CD4-positive, alpha-beta T cell treated with Interleukin-17A for 4 hours (primary cell): ENCODE results near the gene TMPRSS9.
"Not testable (repeated sequence)": the region's sequence is repeated elsewhere in the genome, so short reads cannot be mapped to it uniquely, and the experiment has no call there.

Experiments used
- DNase-seq: peaks from one replicate; pipeline ENCODE4 v3.0.0-alpha.2; 2020; ENCODE audit warnings: mixed read lengths

Gene TMPRSS9

DNA sequence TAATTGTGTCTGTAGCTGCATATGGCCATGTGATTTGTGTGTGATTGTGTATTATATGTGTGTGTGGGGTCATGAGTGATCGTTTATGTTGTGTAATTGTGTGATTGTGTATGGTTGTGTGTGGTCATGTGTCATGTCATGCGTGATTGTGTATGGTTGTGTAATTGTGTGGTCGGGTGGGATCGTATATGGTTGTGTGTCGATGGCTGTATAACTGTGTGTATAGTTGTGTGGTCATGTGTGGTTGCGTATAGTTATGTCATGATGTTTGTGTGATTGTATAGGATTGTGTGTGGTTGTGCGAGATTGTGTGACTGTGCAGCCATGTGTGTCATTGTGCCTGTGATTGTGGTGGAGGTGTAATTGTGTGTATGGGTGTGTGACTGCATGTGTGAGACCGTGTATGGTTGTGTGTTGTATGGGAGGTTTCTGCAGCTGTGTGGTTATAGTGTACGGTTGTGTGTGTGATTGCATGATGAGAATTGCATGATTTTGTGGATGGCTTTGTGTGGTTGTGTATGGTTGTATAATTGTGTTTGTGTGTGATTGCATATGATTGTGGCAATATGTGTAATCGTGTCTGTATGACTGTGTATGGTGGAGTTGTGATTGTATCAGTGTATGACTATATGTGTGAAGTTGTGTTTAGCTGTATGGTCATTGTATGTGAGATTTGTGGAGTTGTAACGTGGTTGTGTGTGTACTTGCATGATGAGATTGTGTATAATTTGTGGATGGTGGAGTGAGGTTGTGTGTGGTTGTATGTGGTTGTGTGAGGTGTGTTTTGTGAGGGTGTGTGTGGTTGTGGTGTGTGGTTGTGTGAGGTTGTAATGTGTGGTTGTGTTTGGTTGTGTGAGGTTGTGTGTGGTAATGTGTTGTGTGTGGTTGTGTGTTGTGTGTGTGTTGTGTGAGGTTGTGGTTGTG, 2.2 kb downstream of the TMPRSS9 start:
- DNase-seq, result no peak

DNA sequence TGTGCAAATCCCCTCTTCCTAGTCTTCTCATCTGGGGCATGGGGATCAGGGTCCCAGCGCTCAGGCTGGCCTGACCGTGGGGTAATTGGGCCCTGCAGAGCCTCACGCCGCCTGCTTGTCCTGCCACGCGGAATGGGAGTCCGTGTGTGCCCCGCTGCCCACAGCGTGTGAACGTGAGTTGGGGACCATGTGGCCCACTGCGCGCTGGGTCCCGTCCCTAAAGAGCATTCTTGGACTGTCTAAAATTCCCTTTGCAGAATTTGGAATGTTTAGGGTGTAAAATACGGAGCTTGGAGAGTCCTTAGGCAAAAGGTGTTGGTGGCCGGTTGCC, 2.9 kb downstream of the TMPRSS9 start:
- DNase-seq, result no peak

DNA sequence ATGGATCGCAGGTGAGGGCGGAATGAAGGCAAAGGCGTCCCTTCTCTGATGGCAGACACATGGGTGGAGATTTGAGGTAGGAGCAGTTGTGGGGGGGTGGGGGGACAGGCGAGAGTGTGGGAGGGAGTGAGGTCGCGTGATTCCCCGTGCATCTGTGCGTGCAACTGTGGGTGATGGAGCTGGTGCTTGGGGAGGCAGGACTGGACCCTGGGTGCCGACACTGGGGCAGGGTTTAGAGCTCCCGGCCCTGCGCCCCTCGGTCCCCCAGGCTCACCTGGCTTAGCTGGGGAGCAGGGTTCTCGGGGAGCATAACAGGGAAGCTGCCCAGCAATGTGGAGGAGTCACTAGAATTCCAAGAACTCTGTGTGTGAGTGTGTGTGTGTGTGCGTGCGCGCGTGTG, 3.4 kb downstream of the TMPRSS9 start:
- DNase-seq, result no peak

DNA sequence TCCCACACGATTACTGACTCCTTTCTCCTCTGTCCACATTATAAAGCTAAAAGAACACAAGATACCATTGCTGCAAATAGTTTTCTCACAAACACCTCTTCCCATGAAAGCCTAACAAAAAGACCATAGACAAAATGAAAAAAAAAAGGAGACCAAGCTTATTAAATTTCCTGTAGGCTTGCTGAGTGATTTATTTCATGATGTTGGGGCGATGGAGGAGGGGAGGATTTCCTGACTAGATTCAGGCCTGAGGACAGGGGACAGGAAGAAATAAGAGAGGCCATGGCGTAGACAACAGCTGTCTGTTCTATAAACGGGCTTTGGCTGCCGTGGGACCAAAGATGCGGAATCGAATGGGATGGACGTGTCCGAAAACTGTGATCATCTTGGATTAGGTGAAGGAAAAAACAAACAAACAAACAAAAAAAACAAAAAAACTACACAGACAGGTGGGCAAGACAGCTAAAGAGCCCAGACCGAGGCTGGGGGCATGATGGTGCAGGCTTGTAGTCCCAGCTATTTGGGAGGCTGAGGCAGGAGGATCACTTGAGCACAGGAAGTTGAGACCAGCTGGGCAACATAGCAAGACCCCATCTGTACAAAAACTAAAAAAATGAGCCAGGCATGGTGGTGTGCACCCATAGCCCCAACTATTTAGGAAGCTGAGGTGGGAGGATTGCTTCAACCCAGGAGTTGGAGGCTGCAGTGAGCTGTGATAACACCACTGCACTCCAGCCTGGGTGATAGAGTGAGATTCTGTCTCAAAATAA, 5.3 kb downstream of the TMPRSS9 start:
- DNase-seq, result no peak

DNA sequence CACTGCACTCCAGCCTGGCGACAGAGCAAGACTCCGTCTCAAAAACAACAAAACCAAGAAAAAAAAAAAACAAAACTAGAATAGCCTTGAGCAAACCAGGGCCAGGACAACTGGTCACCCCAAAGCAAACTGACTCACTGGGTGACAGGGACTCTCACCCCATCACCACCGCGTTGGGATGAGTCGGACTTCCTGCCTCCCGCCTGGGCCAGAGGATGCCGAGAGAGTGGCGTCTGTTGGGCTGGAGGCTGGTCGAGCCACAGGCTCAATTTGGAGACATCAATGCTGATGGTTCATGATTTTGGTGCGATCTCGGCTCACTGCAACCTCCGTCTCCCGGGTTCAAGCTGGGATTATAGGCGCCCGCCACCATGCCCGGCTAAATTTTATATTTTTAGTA, 11.6 kb downstream of the TMPRSS9 start:
- no peak for DNase-seq

DNA sequence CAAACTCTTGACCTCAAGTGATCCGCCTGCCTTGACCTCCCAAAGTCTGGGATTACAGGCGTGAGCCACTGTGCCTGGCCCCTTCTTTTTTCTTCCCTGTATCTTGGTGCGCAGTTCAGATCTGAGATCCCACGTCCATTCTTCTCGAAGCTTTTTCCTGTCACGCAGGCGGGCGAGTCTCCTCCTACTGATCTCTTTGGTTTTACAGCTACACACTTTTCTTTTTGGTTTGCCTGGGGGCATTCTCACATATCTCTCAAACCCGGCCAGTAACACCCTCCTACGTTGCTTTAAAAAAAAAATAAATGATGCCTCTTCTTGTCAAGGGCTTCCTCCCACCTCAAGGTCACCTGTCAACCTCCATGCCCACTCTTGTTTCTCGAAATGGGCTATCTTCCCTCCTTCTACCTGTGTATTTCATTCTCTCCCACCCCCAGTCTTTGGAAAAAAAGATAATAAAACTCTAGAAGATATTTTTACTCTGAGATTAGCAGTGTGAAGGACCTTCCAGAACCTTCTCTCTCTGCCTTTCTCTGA, 12.1 kb downstream of the TMPRSS9 start:
- DNase-seq, result no peak

DNA sequence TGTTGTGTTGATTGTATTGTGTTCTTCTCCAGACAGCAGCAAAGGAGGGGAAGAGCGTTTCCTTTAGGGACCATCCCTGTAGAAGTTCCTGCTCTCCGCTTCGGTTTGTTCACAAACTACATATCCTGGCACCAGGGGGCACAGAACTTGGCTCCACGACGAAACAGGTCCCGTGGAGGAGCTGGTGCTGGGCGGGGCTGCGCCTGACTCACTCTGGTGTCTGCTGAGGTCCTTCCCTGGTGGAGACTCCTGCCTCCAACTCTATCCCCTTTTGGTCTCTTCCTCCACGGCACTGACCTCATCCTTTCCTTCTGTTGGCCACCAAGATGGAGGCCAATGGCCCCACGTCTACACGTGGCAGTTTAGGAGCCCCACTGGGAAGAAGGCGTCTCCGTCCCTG, 14.7 kb downstream of the TMPRSS9 start:
- no peak for DNase-seq

DNA sequence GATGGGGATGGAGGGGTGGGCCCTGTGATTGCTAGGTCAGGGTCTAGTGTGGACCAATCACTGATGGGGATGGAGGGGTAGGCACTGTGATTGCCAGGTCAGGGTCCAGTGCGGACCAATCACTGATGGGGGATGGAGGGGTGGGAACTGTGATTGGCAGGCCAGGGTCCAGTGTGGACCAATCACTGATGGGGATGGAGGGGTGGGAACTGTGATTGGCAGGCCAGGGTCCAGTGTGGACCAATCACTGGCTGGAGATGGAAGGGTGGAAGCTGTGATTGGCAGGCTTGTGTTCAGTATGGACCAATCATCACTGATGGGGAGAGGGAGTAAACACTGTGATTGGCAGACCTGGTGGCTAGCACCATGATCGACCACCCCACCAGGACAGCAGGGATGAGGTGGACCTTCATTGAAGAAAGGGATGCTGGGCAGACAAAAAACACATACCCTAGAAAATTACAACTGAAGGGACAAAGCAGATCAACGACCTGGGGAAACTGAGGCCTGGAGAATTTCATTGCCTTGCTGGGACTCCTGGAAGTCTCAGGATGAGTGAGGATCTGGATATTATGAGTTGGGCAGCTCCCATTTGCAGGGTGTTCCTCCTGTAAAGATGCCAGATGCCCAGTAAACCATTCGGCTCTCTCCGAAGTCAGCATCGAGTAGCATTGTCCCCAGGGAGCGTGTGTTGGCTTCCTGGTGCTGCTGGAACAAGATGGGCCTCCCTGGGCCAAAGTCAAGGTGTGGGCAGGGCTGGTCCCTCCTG, 15.5 kb downstream of the TMPRSS9 start:
- no peak for DNase-seq

DNA sequence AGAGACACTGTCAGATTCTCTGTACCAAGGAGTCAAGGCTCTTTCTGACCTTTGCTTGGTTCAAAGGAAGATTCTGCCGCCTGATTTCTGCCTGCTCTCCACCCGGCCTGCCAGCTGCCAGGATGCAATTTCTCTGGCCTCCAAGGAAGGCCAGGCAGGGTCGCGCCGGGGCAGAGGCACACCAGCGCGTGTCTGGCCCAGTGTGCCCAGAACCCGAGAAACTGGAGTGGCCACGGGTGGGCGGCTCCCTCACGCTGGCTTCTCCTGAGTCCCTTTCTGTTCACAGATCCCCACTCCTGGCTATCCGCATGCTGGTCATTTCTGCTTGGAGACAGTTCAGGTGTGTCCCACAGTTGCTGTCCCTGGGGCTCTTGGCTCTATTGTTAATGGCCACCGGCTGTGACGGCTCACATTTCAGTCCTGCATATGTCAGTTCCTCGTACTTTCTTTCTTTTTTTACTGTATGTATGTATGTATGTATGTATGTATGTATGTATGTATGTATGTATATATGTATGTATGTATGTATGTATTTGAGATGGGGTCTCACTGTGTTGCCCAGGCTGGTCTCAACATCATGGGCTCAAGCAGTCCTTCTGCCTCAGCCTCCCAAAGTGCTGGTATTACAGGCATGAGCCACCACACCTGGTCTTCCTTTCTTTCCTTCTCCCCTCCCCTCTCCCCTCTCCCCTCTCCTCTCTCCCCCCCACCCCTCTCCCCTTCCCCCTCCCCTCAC, 16.9 kb downstream of the TMPRSS9 start:
- no peak for DNase-seq

DNA sequence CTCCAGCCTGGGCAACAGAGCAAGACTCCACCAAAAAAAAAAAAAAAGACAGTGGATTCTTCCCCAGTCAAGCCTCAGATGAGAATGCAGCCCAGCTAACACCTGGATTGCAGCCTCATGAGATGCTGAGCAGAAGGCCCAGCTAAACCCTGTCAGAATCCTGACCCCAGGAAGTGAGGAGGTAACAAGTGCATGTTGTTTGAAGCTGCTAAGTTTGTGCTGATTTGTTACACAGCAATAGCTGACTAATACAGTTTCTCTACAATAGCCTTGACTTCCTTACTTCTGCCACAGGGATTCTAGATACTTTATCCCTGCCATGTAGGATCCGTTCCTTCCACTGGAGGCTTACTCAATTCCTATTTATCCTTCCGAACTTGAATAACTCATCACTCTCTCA, 20.5 kb downstream of the TMPRSS9 start:
- DNase-seq, result no peak

DNA sequence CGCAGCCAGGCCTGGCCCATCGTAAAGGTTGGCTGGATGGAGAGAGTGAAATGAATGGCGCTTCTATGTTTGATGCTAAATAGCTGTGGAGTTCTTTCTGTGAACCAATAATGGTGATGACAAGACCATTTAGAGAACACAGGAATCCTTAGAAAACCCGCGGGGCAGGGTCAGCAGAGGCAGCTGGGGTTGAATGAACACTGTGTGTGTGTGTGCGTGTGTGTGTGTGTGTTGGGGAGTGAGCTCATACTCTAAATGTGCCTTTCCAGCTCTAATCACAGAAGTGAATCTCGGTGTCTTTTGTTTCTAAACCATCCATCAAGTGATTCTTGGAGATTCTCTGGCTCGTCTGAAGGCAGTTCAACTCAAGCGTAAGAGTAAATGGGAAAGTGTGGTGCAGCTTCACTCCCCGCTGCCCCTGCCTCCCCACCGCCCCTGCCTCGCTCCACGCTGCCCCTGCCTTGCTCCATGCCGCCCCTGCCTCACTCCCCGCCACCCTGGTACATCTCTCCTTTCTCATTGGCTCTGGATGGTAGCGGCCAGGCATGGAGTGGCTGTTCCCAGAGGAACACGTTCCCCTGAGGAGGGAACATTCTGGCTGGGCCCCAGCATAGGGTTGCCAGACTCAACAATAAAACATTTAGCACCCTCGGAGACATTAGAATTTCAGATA, 21.2 kb downstream of the TMPRSS9 start:
- DNase-seq, result no peak

DNA sequence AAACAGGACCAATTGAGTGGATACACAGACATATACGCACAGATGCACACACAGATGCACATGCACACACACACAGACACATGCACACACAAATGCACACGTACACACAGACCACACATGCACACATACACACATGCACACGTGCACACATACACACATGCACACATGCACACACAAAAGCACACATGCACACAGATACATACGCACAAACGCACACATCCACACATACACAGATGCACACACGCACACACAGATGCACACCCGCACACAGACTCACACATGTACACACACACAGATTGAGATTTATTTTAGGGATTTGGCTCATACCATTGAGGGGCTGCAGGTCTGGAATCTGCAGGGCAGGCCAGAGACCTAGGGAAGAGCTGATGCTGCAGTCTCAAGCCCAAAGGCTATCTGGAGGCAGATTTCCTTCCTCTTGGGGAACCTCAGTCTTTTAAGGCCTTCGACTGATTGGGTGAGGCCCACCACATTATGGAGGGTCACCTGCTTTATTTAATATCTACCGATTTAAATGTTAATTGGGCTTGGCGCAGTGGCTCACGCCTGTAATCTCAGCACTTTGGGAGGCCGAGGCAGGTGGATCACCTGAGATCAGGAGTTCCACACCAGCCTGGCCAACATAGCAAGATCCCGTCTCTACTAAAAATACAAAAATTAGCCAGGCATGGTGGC, 22.6 kb downstream of the TMPRSS9 start:
- no peak for DNase-seq

DNA sequence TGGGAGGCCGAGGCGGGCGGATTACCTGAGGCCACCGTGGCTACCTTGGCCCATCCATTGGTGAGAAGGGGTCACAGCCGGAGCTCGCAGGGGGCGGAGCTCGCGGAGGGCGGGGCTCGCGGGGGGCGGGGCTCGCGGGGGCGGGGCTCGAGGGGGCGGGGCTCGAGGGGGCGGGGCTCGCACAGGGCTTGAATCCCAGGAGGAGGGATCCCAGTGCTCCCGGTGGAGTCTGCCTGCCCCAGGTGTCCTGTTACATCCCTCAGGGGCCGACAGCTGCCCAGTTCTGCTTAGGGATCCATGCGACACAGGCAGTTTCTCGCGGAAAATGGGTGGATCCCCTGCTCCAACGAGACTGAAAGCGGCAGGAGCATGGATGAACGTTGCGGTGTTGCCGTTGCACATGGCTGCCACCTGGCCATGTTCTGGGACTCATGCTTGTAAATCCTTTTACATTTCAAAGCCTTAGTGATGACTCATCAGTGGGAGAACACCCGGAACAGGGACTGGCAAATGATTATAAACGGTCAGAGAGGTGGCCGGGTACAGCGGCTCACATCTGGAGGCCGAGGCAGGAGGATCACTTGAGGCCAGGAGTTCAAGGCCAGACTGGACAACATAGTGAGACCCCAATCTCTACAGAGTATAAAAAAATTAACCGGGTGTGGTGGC, 25.1 kb downstream of the TMPRSS9 start:
- no peak for DNase-seq

DNA sequence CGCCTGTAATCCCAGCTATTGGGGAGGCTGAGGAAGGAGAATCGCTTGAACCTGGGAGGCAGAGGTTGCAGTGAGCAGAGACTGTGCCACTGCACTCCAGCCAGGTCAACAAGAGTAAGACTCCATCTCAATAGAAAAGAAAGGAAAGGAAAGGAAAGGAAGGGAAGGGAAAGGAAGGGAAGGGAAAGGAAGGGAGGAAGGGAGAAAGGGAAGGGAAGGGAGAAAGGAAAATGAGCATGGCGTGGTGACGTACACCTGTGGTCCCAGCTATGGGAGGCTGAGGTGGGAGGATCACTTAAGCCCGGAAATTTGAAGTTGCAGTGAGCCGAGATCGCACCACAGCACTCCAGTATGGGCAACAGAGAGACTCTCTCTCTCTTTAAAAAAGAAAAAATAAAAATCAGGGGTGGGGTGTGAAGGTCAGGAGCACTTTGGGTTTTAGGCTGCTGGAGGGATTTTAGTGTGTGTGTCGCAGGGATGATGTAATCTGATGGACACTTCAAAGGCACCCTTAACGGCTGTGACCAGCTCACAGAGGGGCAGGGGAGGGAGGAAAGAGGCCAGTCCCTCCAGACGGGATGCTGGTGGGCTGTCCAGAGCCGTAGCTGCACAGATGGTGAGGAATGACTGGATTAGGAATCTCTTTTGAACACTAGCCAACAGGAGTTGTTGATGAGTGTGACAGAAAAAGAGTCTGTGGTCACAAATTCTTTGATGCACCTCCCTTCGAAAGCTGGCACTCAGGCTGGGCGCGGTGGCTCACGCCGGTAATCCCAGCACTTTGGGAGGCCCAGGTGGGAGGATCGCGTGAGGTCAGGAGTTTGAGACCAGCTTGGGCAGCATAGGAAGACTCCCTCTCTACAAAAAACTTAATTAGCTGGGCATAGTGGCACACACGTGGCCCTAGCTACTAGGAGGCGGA, 27.6 kb downstream of the TMPRSS9 start:
- DNase-seq, result no peak

DNA sequence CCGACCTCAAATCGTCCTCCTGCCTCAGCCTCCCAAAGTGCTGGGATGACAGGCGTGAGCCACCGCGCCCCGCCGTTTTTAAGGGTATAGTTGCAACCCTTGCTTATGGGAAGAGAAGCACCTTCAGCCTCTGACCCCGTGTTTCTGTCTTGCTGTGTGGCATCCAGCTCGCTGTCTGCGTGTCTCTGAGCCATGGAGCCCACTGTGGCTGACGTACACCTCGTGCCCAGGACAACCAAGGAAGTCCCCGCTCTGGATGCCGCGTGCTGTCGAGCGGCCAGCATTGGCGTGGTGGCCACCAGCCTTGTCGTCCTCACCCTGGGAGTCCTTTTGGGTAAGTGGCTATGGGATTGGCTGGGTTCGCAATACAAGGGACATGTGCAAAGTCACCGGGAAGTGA, 29.5 kb downstream of the TMPRSS9 start:
- DNase-seq, result no peak

DNA sequence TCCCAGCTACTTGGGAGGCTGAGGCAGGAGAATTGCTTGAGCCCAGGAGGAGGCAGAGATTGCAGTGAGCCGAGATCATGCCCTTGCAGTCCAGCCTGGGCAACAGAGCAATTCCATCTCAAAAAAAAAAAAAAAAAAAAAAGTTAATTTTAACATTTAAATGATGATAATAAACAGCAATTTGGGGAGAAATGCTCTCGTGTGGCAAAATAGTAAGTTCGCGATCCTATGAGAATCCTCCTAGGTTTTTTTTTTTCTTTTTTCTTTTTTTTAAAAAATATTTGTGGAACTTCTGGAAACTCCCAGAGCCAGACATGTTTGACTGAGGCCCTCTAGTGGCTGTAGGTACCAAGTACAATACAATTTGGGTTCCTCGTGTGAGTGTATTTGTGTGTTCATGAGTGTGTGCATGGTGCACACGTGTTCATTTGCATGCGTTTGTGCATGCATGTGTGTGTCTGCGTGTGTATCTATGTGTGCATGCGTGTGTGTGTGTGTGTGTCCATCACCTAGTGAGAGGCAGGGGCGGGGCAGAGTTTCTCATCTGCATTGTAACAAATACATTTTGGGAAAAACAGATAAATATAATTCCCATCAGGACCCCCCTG, 31.2 kb downstream of the TMPRSS9 start:
- peak; percentile 59 for DNase-seq

DNA sequence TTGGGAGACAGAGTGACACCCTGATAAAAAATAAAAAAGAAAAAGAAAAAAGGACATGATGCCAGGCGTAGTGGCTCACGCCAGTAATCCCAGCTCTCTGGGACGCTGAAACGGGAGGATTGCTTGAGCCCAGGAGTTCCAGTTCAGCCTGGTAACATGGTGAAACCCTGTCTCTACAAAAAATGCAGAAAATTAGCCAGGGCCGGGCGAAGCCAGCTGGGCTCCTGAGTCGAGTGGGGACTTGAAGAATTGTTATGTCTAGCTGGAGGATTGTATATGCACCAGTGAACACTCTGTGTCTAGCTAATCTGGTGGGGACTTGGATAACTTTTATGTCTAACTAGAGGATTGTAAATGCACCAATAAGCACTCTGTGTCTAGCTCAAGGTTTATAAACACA, 32.3 kb downstream of the TMPRSS9 start:
- no peak for DNase-seq

DNA sequence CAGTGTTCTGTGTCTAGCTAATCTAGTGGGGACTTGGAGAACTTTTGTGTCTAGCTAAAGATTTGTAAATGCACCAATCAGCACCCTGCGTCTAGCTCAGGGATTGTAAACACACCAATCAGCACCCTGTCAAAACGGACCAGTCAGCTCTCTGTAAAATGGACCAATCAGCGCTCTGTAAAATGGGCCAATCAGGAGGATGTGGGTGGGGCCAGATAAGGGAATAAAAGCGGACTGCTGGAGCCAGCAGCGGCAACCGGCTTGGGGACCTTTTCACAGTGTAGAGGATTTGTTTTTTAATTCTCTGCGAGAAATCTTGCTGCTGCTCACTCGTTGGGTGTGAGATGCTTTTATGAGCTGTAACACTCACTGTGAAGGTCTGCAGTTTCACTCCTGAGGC, 32.8 kb downstream of the TMPRSS9 start:
- DNase-seq, result not testable (repeated sequence)

DNA sequence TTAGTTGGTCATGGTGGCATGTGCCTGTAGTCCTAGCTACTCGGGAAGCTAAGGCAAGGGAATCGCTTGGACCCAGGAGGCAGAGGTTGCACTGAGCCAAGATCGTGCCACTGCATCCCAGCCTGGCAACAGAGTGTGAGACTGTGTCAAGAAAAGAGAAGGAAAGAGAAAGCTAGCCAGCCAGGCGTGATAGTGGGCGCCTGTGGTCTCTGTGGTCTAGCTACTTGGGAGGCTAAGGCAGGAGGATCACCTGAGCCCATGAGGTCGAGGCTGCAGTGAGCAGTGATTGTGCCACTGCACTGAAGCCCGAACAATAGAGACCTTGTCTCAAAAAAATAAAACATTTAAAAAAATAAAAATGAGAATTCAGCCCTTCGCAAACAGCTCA, 34.0 kb downstream of the TMPRSS9 start:
- no peak for DNase-seq
